GM12878 (cell line): ENCODE measurements around the gene RDH16. TPM values are rescaled to one million over a fixed set of nuclear protein-coding genes. Genes with fewer than 3 reads are reported as not detected.
"Not testable (repeated sequence)": the region's sequence is repeated elsewhere in the genome, so short reads cannot be mapped to it uniquely, and the experiment has no call there.

ENCODE experiments used
- ATAC-seq: fragments of 200-7000 bp; cut with Tn5 transposase; 3 replicates; pipeline ENCODE4 v1.9.1; 2020; ENCODE audit warnings: mild to moderate bottlenecking, moderate library complexity
- BruUV-seq: library from RNA; stranded (reverse); fragments of 400-500 nt; replicated peaks from 2 replicates; lab custom pipeline; 2021; lab: Mats Ljungman, UMichigan
- CTCF ChIA-PET: fragments of 300-600 bp; sonication (Branson Sonifier 250); formaldehyde crosslinking; extraction: SDS; loops from one replicate; lab custom pipeline; 2021; ENCODE audit warnings: inconsistent platforms; lab: Yijun Ruan, JAX
- POLR2A ChIA-PET: fragments of 350-600 bp; formaldehyde crosslinking; extraction: SDS; loops from one replicate; lab custom pipeline; 2021; ENCODE audit warnings: inconsistent platforms; lab: Charles Lee
- RAD21 ChIA-PET: fragments of 300-600 bp; sonication (Branson Sonifier 250); formaldehyde crosslinking; loops from one replicate; lab custom pipeline; 2023; ENCODE audit warnings: antibody characterized with exemption; ENCODE audit not compliant: unreplicated experiment; lab: Charles Lee
- SMC1A ChIA-PET: fragments of 300-600 bp; sonication (Branson Sonifier 250); formaldehyde crosslinking; loops from one replicate; lab custom pipeline; 2023; ENCODE audit not compliant: unreplicated experiment, uncharacterized antibody; lab: Charles Lee
- DNase-seq: peaks from one replicate; pipeline ENCODE4 v3.0.0-alpha.2; 2011; ENCODE audit warnings: low read depth, low spot score
- FAIRE-seq: peaks from 3 replicates; lab custom pipeline; 2011; peaks lifted over from hg19 to GRCh38; lab: Jason Lieb, UNC
- H2AFZ ChIP-seq: 2 replicates; pipeline ENCODE4 v1.6.0; 2011; ENCODE audit warnings: low read depth, low read length, control low read depth; ENCODE audit not compliant: control insufficient read depth
- H3K27ac ChIP-seq: 2 replicates; pipeline ENCODE4 v1.5.1; 2011; ENCODE audit warnings: control low read depth; ENCODE audit not compliant: control insufficient read depth, insufficient read depth
- H3K27me3 ChIP-seq, 2 experiments: replicated peaks in 1 of 2; 2 replicates each; pipeline versions ENCODE4 v1.6.0 to v1.6.1; 2011; ENCODE audit warnings: low read length in 1 of 2; ENCODE audit not compliant: control insufficient read depth in 2 of 2, insufficient read depth in 2 of 2
- H3K36me3 ChIP-seq, 2 experiments: 2 replicates each; pipeline ENCODE4 v1.5.1; 2011; ENCODE audit warnings: low read length in 1 of 2; ENCODE audit not compliant: control insufficient read depth in 2 of 2, insufficient read depth in 2 of 2
- H3K4me1 ChIP-seq: 2 replicates; pipeline ENCODE4 v1.6.1; 2011; ENCODE audit warnings: mild to moderate bottlenecking, low read length, moderate library complexity, mixed read lengths; ENCODE audit not compliant: control insufficient read depth, insufficient read depth
- H3K4me2 ChIP-seq: 2 replicates; pipeline ENCODE4 v1.6.0; 2011; ENCODE audit warnings: control low read depth; ENCODE audit not compliant: control insufficient read depth, insufficient read depth
- H3K4me3 ChIP-seq: fragments of 200-600 bp; sonication (generic); 2 replicates; pipeline ENCODE4 v1.5.1; 2016
- H3K79me2 ChIP-seq: 2 replicates; pipeline ENCODE4 v1.6.0; 2011; ENCODE audit warnings: low read length; ENCODE audit not compliant: control insufficient read depth, insufficient read depth
- H3K9ac ChIP-seq: 2 replicates; pipeline ENCODE4 v1.8.0; 2011; ENCODE audit warnings: low read length, control low read depth, mixed read lengths; ENCODE audit not compliant: control insufficient read depth, insufficient read depth
- H3K9me3 ChIP-seq: replicated peaks from 3 replicates; pipeline ENCODE4 v1.5.1; 2011; ENCODE audit warnings: mild to moderate bottlenecking, low read length; ENCODE audit not compliant: control insufficient read depth, insufficient read depth
- H4K20me1 ChIP-seq: 2 replicates; pipeline ENCODE4 v1.6.0; 2011; ENCODE audit not compliant: control insufficient read depth, insufficient read depth
- EED ChIP-seq: sonication (generic); IDR thresholded peaks from 2 replicates; pipeline ENCODE4 v1.6.1; 2016; ENCODE audit warnings: antibody characterized with exemption, low read depth
- EZH2 ChIP-seq: IDR thresholded peaks from 2 replicates; pipeline ENCODE4 v1.6.1; 2012; ENCODE audit warnings: low read depth, mild to moderate bottlenecking, control low read depth, inconsistent platforms, low read length, borderline replicate concordance; ENCODE audit not compliant: control insufficient read depth
- SKIL ChIP-seq: fragments of 450-650 bp; IDR thresholded peaks from 2 replicates; pipeline ENCODE4 v1.6.1; 2017; ENCODE audit warnings: mild to moderate bottlenecking, low read depth, inconsistent platforms; ENCODE audit not compliant: poor library complexity, severe bottlenecking
- SMAD5 ChIP-seq: IDR thresholded peaks from 2 replicates; pipeline ENCODE4 v1.6.1; 2016; ENCODE audit warnings: antibody characterized with exemption, low read depth
- SMARCA5 ChIP-seq: fragments of 450-650 bp; IDR thresholded peaks from 2 replicates; pipeline ENCODE4 v1.6.1; 2017; ENCODE audit warnings: mild to moderate bottlenecking
- SRF ChIP-seq, 2 experiments: IDR thresholded peaks; 2 replicates each; pipeline ENCODE4 v1.6.1; 2011; ENCODE audit warnings: low read depth in 2 of 2, low read length in 2 of 2, mild to moderate bottlenecking in 1 of 2, moderate library complexity in 1 of 2
- WGBS: methylation state at CpG from one replicate; pipeline ENCODE4 v1.1.6; 2016; ENCODE audit warnings: low lambda C conversion rate; ENCODE audit not compliant: insufficient replicate concordance, insufficient coverage; ENCODE audit errors: missing lambda C conversion rate; 5-methylcytosine and 5-hydroxymethylcytosine counted together
- in situ Hi-C: fragments of 300-500 bp; cut with MboI; formaldehyde crosslinking; loops from 9 replicates; pipeline ENCODE4 v1.14.3; 2018; ENCODE audit warnings: mixed read lengths
- intact Hi-C: fragments of 100-400 bp; cut with micrococcal nuclease; formaldehyde crosslinking; loops from one replicate; pipeline ENCODE4 v1.14.2; 2022; ENCODE audit not compliant: unreplicated experiment
- polyA plus RNA-seq, 11 experiments: library from polyadenylated mRNA; depleted of rRNA in 4 of 11; unstranded in 6 of 11; stranded (reverse) in 5 of 11; fragments of >200 nt; fragmentation: Nextera tagmentation in 4 of 11; fragmentation: Illumina TruSeq in 1 of 11; extraction: Ambion mirVana in 4 of 11; extraction: Trizol in 1 of 11; gene quantifications; 1 replicate in 1 of 11; 2 replicates in 10 of 11; pipeline versions ENCODE4 v1.2.1 to v1.2.3, GENCODE V29; 2011 to 2016; ENCODE audit warnings: inconsistent platforms in 2 of 11, missing spikeins in 2 of 11, low read depth in 1 of 11
- total RNA-seq, 4 experiments: library from RNA; depleted of rRNA in 3 of 4; stranded (reverse); fragments of >200 nt in 3 of 4; fragmentation: Illumina TruSeq in 1 of 4; extraction: Trizol in 1 of 4; gene quantifications; 2 replicates each; pipeline versions ENCODE4 v1.2.1 to v1.2.3, GENCODE V29; 2013 to 2021
- TF ChIP-seq, protein P1 (sequence below): fragments of 150-350 bp; IDR thresholded peaks from 2 replicates; pipeline ENCODE4 v1.6.1; 2016; ENCODE audit warnings: low read depth, low read length

The RDH16 gene
- total and polyA plus RNA-seq, 10 of the 15 experiments (the other 5 are each of a cell fraction or from before 2014, with no cell fraction given) = 0.04 to 0.31 (median 0.06) TPM

DNA sequence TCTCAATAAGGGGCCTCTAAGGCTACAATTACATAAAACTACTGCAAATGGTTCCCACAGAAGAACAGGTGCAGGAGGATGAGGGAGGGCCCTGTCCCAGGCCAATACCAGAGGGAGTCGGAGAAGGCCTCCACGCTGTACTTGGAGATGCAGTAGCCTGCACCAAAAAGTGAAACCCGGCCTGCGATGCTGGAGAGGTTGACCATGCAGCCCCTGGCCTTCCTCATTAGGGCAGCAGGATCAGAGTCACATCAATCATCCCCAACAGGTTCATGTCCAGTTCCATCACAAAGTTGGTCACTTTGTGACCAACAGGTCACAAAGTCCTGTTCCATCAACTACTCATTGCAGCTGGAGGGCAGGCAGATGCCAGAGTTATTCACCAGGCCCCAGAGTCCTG lies 26.0 kb upstream of the RDH16 start (continued):
- TF ChIP-seq EZH2 (no peak), EED (no peak), SMARCA5 (no peak), SRF (IDR thresholded peaks at IDR 0.05; ENCODE audit: low read depth in 2 of 2, low read length in 2 of 2) (no peak), SKIL (no peak), SMAD5 (no peak)
- TF ChIP-seq, protein P1, sequence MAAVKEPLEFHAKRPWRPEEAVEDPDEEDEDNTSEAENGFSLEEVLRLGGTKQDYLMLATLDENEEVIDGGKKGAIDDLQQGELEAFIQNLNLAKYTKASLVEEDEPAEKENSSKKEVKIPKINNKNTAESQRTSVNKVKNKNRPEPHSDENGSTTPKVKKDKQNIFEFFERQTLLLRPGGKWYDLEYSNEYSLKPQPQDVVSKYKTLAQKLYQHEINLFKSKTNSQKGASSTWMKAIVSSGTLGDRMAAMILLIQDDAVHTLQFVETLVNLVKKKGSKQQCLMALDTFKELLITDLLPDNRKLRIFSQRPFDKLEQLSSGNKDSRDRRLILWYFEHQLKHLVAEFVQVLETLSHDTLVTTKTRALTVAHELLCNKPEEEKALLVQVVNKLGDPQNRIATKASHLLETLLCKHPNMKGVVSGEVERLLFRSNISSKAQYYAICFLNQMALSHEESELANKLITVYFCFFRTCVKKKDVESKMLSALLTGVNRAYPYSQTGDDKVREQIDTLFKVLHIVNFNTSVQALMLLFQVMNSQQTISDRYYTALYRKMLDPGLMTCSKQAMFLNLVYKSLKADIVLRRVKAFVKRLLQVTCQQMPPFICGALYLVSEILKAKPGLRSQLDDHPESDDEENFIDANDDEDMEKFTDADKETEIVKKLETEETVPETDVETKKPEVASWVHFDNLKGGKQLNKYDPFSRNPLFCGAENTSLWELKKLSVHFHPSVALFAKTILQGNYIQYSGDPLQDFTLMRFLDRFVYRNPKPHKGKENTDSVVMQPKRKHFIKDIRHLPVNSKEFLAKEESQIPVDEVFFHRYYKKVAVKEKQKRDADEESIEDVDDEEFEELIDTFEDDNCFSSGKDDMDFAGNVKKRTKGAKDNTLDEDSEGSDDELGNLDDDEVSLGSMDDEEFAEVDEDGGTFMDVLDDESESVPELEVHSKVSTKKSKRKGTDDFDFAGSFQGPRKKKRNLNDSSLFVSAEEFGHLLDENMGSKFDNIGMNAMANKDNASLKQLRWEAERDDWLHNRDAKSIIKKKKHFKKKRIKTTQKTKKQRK = no peak

DNA sequence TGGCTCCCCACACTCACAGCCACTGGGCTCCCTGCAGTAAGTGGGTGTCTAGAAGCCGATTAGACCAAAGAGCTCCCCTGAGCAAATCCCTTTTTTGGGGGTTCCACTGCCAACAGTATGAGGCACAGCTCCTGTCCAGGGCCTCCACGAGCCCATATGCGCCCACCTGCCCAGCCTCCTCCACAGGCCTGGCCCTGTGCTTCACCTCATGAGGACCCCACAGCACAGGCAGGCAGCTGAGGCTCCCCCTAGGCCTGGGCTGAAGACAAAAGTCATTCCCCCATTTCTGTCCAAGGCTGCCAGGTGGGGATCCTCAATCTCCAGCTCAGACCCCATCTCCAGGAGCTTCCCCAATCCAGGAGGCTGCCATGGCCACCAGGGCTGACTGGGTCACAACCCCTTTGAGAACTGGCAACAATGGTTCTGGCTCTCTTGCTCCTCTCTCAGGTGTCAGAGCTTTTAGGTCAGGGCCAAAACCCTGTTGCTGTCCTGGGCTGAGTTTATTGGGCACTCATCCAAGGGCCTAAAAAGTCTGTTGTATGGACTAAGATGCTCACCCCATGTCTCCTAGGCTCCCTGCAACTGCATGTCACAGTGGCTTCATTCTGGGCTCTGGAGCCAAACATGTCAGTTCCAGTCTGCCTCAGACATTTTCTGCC lies 25.3 kb upstream of the RDH16 start:
- H3K4me3 ChIP-seq, H3K79me2 ChIP-seq, H3K4me1 ChIP-seq, DNase-seq, FAIRE-seq, H3K36me3 ChIP-seq, H4K20me1 ChIP-seq, RAD21 ChIA-PET, H3K4me2 ChIP-seq, in situ Hi-C loops, ATAC-seq, H3K9ac ChIP-seq, BruUV-seq, intact Hi-C loops, H3K9me3 ChIP-seq, SMC1A ChIA-PET, H3K27ac ChIP-seq, POLR2A ChIA-PET, H2AFZ ChIP-seq, H3K27me3 ChIP-seq: not testable (repeated sequence)
- CTCF ChIA-PET = interaction anchor here (0.9 kb wide), 1 partner anchor 220 kb away, joined by 3 read pairs; the partner anchor contains the start of gene HSD17B6
- 30% methylated on average over 2 of the region's 3 CpGs for WGBS
